GM19193 (cell line): ENCODE data around the gene TUBA3C.

Source experiments
- POLR2A ChIP-seq: IDR thresholded peaks from 4 replicates; pipeline ENCODE4 v1.6.1; 2011; ENCODE audit not compliant: insufficient read depth, insufficient read length; ENCODE audit errors: extremely low read depth

Gene TUBA3C

GRCh38 chr13:19181621-19182485 lies at the start of gene TUBA3C:
TUBA3C (minus strand) TSS chr13:19181824; CDS start chr13:19181747, 77 bp downstream.
- TF ChIP-seq POLR2A = no peak

- no peak for TF ChIP-seq POLR2A
These were observed 4.4 kb upstream of the TUBA3C start for GRCh38 chr13:19185865-19186645.

- no peak for TF ChIP-seq POLR2A
These were observed 3.7 kb upstream of the TUBA3C start for GRCh38 chr13:19185086-19185864.

GRCh38 chr13:19184176-19184575 lies 2.6 kb upstream of the TUBA3C start:
- no peak for TF ChIP-seq POLR2A

- TF ChIP-seq POLR2A = no peak
These were observed 2.1 kb upstream of the TUBA3C start for GRCh38 chr13:19183676-19184075.

GRCh38 chr13:19182536-19182935 lies 912 bp upstream of the TUBA3C start:
- TF ChIP-seq POLR2A = no peak

GRCh38 chr13:19181021-19181620 lies 503 bp downstream of the TUBA3C start:
- TF ChIP-seq POLR2A = no peak

- TF ChIP-seq POLR2A = no peak
These were observed 1.7 kb downstream of the TUBA3C start for GRCh38 chr13:19179916-19180315.

GRCh38 chr13:19178901-19179593 lies 2.6 kb downstream of the TUBA3C start:
- no peak for TF ChIP-seq POLR2A

- no peak for TF ChIP-seq POLR2A
These were observed 7.9 kb downstream of the TUBA3C start for GRCh38 chr13:19173752-19174151.

GRCh38 chr13:19172647-19173030 lies 9.0 kb downstream of the TUBA3C start:
- TF ChIP-seq POLR2A = no peak

GRCh38 chr13:19172007-19172646 lies 9.5 kb downstream of the TUBA3C start:
- no peak for TF ChIP-seq POLR2A

GRCh38 chr13:19171563-19171962 lies 10.1 kb downstream of the TUBA3C start:
- no peak for TF ChIP-seq POLR2A

- TF ChIP-seq POLR2A = no peak
These were observed 11.6 kb downstream of the TUBA3C start for GRCh38 chr13:19169991-19170390.
